Large intestine (tissue), 3 donors: ENCODE results near the gene ABHD17B. TPM values are rescaled to one million over a fixed set of nuclear protein-coding genes. Genes with fewer than 3 reads are reported as not detected.

ENCODE experiments used
- DNase-seq, 2 donors: peaks; one replicate each; pipeline versions ENCODE4 v3.0.0 to v3.0.0-alpha.2; 2013
- H3K27ac ChIP-seq: one replicate; pipeline ENCODE4 v1.5.1; 2013; ENCODE audit warnings: low read length
- H3K27me3 ChIP-seq: 2 replicates; pipeline ENCODE4 v1.6.1; 2013; ENCODE audit warnings: low read length; ENCODE audit not compliant: control insufficient read depth, insufficient read depth
- H3K36me3 ChIP-seq: 2 replicates; pipeline ENCODE4 v1.6.1; 2013; ENCODE audit warnings: low read length; ENCODE audit not compliant: control insufficient read depth, insufficient read depth
- H3K4me1 ChIP-seq: one replicate; pipeline ENCODE4 v1.6.1; 2013; ENCODE audit warnings: low read length; ENCODE audit not compliant: control insufficient read depth, insufficient read depth
- H3K4me3 ChIP-seq: one replicate; pipeline ENCODE4 v1.5.1; 2013; ENCODE audit warnings: low read length
- H3K9me3 ChIP-seq: one replicate; pipeline ENCODE4 v1.6.1; 2013; ENCODE audit warnings: mild to moderate bottlenecking, low read depth, low read length, moderate library complexity; ENCODE audit not compliant: control insufficient read depth
- WGBS: methylation state at CpG from one replicate; pipeline ENCODE4 v1.1.5; 2013; ENCODE audit warnings: low lambda C conversion rate; ENCODE audit not compliant: insufficient coverage; 5-methylcytosine and 5-hydroxymethylcytosine counted together
- polyA plus RNA-seq: library from polyadenylated mRNA; unstranded; fragments of 120-200 nt; gene quantifications from one replicate; pipeline ENCODE4 v1.2.1, GENCODE V29; 2013

Gene ABHD17B
- polyA plus RNA-seq, 1 donor: 22.9 TPM

GRCh38 chr9:71822935-71823334 is 88.1 kb downstream of the ABHD17B start:
- no peaks in the 10 kb centered on the region for H3K9me3 ChIP-seq
- no peaks in the 10 kb centered on the region for H3K27me3 ChIP-seq
- DNase-seq: no peak
- H3K36me3 ChIP-seq: no peaks in the 10 kb centered on the region
- H3K4me1 ChIP-seq: no peaks in the 10 kb centered on the region
- no peak overlapping the region for H3K4me3 ChIP-seq
- H3K27ac ChIP-seq: no peak overlapping the region

- Histone ChIP-seq H3K27me3 (no peaks in the 10 kb centered on the region), H3K36me3 (no peaks in the 10 kb centered on the region), H3K27ac (no peak overlapping the region), H3K9me3 (no peaks in the 10 kb centered on the region), H3K4me1 (no peaks in the 10 kb centered on the region), H3K4me3 (no peak overlapping the region)
- 14% methylated on average over 2 of the region's 3 CpGs for WGBS
- DNase-seq: no peak
Measured at GRCh38 chr9:71822456-71822855, 88.5 kb downstream of the ABHD17B start.

DNA sequence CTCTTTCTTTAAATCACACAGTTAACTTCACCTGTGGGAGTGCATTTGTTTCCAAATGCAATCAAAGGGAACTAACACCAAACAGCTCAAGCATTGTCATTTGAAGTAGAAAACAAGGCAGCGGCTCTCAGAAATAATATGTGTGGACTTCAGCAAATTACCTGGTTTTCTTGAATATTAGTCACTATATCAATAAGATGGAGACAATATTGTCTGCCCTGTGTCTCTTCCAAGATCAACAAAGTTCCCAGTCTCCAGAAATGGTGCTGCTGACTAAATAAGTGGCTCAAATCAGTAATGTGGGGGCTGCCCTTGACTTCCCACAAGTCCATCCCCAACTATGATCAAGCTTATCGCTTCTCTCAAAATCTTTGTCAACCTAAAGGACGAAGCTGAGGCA is 89.6 kb downstream of the ABHD17B start:
- Histone ChIP-seq H3K27me3 (no peaks in the 10 kb centered on the region), H3K27ac (no peak overlapping the region), H3K4me1 (no peaks in the 10 kb centered on the region), H3K4me3 (no peak overlapping the region), H3K36me3 (no peaks in the 10 kb centered on the region), H3K9me3 (no peaks in the 10 kb centered on the region)
- WGBS: 83% methylated on average over 1 of the region's 3 CpGs
- DNase-seq: no peak

DNA sequence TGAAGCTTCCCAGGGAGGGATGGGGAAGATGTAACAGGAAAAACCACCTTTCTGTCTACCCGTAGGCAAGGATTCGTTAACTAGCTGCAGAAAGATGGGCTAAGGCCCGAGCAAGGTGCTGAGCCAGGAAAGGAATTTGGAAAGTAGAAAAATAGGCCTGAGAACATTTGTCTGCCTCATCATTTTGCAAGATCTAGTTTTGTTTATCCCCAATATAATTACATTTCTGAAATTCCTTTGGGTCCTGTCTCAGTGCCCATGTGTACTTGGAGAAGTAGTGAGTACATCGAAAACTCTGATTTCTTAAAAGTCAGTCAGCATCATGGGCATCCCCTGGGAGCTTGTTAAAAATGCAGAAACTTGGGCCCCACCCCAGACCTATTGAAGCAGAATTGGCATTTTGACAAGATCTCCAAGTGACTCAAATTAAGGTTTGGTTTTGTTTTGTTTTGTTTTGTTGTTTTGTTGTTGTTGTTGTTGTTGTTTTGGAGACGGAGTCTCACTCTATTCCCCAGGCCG is 90.5 kb downstream of the ABHD17B start:
- DNase-seq: no peak
- no peaks in the 10 kb centered on the region for H3K4me1 ChIP-seq
- no peaks in the 10 kb centered on the region for H3K27me3 ChIP-seq
- H3K9me3 ChIP-seq: no peaks in the 10 kb centered on the region
- no peak overlapping the region for H3K27ac ChIP-seq
- no peaks in the 10 kb centered on the region for H3K36me3 ChIP-seq
- 80% methylated on average over 1 of the region's 6 CpGs for WGBS
- no peak overlapping the region for H3K4me3 ChIP-seq

DNA sequence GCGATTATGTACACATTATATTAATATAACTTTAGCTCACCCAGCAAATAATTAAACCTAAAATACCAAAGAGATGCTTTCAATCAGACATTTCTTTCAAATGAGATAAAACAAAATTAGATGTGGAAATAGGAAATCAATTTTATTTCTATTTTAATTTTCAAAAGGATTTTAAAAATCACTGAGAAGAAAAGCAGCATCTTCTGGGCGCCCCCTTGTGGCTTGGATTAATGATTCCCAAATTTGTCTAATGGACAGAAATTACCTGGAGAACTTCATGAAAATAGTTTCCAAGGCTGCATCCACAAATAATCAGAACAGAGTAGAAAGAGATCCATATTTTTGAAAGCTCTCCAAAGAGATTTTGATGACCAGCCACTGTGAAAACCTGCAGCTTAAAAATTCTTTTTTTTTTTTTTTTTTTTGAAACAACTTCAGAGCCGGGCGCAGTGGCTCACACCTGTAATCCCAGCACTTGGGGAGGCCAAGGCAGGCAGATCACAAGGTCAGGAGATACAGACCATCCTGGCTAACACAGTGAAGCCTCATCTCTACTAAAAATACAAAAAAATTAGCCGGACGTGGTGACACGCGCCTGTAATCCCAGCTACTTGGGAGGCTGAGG is 91.8 kb downstream of the ABHD17B start:
- Histone ChIP-seq H3K27ac (no peak overlapping the region), H3K9me3 (no peaks in the 10 kb centered on the region), H3K4me3 (no peak overlapping the region), H3K4me1 (no peaks in the 10 kb centered on the region), H3K27me3 (no peaks in the 10 kb centered on the region), H3K36me3 (no peaks in the 10 kb centered on the region)
- WGBS: 100% methylated on average over 1 of the region's 8 CpGs
- DNase-seq: no peak

DNA sequence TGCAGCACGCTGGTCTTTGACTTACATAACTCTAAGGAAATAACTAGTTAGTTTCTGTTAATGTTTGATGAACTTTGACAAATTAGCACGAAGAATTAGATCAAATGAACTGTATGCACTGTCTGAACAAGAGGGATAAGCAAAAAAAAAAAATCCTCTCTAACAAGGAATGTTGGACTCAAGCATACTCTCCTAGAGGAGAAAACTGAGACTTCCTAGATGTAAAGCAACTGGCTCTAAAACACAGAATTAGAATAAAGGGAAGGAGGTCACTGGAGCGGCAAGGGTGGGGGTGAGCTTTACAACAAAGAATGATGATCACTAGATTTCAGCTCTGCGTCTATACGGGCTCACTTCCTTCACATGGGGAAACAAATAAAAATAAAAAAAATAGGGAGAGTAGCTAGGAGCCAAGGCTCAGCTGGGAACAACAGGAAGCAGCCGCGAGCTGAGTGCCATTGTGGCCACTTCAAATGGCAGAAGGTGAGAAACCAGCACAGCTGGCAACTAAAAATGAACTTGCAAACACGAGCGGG is 94.0 kb downstream of the ABHD17B start:
- 65% methylated on average over 4 of the region's 9 CpGs for WGBS
- Histone ChIP-seq H3K9me3 (no peaks in the 10 kb centered on the region), H3K27ac (no peak overlapping the region), H3K4me1 (no peaks in the 10 kb centered on the region), H3K36me3 (no peaks in the 10 kb centered on the region), H3K4me3 (no peak overlapping the region), H3K27me3 (no peaks in the 10 kb centered on the region)
- no peak for DNase-seq

Other genes starting within 250 kb of the ABHD17B start
- 41.9 TPM for gene CEMIP2, start 142.7 kb downstream of the ABHD17B start, polyA plus RNA-seq
- 15.7 TPM for gene C9orf85, start 446 bp upstream of the ABHD17B start, polyA plus RNA-seq
- gene C9orf57, start 149.4 kb upstream of the ABHD17B start, polyA plus RNA-seq: not detected
- 97.2 TPM for gene GDA, start 238.2 kb upstream of the ABHD17B start, polyA plus RNA-seq